ENCODE results near the gene RHOG. TPM values are rescaled to one million over a fixed set of nuclear protein-coding genes. Genes with fewer than 3 reads are reported as not detected.

Gene RHOG
- total and polyA plus RNA-seq, 10 donors: 102 to 256 (median 150) TPM

- Histone ChIP-seq H3K27ac (peak overlapping the region in 3 of 8 donors; percentile 21 to 76 (median 69)), H3K9me3 (no peaks in the 10 kb centered on the region), H3K27me3 (replicated peaks in 1 of 7) (no peaks in the 10 kb centered on the region), H3K4me1 (peaks cover 19 to 85% (median 60%) of the 10 kb centered on the region in 6 donors), H3K36me3 (peaks cover 0 to 80% (median 44%) of the 10 kb centered on the region in 6 donors), H3K4me3 (no peak overlapping the region)
- intact Hi-C loops (cut with DNase I; ENCODE audit: low total_unique reads): no loop called here
- WGBS, 5 donors: 85 to 89% (median 87%) methylated on average over 28 to 35 of the region's 35 CpGs
- DNase-seq: no peak
- TF ChIP-seq CTCF (IDR thresholded peaks at IDR 0.05 in 8 of 11, conservative IDR thresholded peaks at IDR 0.05 in 3 of 11) (no peak), POLR2AphosphoS5 (IDR thresholded peaks at IDR 0.05) (peak in 2 of 3 donors; percentile 45 to 79), POLR2A (IDR thresholded peaks at IDR 0.05) (no peak)
These were observed 13.1 kb downstream of the RHOG start for GRCh38 chr11:3827434-3828186.

- no peak for TF ChIP-seq POLR2A (IDR thresholded peaks at IDR 0.05)
- TF ChIP-seq CTCF (IDR thresholded peaks at IDR 0.05 in 8 of 11, conservative IDR thresholded peaks at IDR 0.05 in 3 of 11): no peak
- TF ChIP-seq POLR2AphosphoS5 (IDR thresholded peaks at IDR 0.05): no peak
- peak; percentile 48 for DNase-seq
- 94 to 100% (median 95%) methylated on average over 3 of the region's 3 CpGs for WGBS, 5 donors
- Histone ChIP-seq H3K27me3 (replicated peaks in 1 of 7) (no peaks in the 10 kb centered on the region), H3K9me3 (no peaks in the 10 kb centered on the region), H3K4me1 (peaks cover 12 to 76% (median 51%) of the 10 kb centered on the region in 6 donors), H3K27ac (peak overlapping the region in 4 of 8 donors; percentile 1 to 76 (median 72)), H3K36me3 (peaks cover 0 to 76% (median 44%) of the 10 kb centered on the region in 6 donors), H3K4me3 (no peak overlapping the region)
- intact Hi-C loops (cut with DNase I; ENCODE audit: low total_unique reads): no loop called here
These were observed 14.0 kb downstream of the RHOG start for GRCh38 chr11:3826721-3827120.

GRCh38 chr11:3825473-3826154 lies 15.1 kb downstream of the RHOG start:
- no peak for TF ChIP-seq POLR2AphosphoS5 (IDR thresholded peaks at IDR 0.05)
- TF ChIP-seq POLR2A (IDR thresholded peaks at IDR 0.05): no peak
- no peak for TF ChIP-seq CTCF (IDR thresholded peaks at IDR 0.05 in 8 of 11, conservative IDR thresholded peaks at IDR 0.05 in 3 of 11)
- H3K36me3 ChIP-seq: peaks cover 0 to 65% (median 44%) of the 10 kb centered on the region in 6 donors
- H3K27ac ChIP-seq: peak overlapping the region in 5 of 8 donors; percentile 26 to 76 (median 69)
- no peaks in the 10 kb centered on the region for H3K9me3 ChIP-seq
- peak; percentile 45 for DNase-seq
- intact Hi-C loops (cut with DNase I; ENCODE audit: low total_unique reads): no loop called here
- H3K4me3 ChIP-seq: peak overlapping the region in 1 of 8 donors; percentile 15
- no peaks in the 10 kb centered on the region for H3K27me3 ChIP-seq (replicated peaks in 1 of 7)
- peaks cover under 1 to 65% (median 40%) of the 10 kb centered on the region in 6 donors for H3K4me1 ChIP-seq
- WGBS, 5 donors: 73 to 83% (median 77%) methylated on average over 8 of the region's 8 CpGs

All from spleen (tissue), 11 donors.